ENCODE results near the gene ATG13.

ATG13 gene

DNA sequence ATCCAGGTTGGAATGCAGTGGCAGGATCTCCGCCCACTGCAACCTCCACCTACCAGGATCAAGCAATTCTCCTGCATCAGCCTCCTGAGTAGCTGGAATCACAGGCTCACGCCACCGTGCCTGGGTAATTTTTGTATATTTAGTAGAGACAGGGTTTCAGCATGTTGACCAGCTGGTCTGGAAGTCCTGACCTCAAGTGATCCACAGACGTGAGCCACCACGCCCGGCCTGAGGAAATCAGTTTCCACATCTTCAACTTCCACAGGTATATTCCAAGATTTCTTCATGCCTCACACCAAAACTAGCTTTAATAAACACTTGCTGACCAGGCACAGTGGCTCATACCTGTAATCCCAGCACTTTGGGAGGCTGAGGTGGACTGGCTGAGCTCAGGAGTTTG, 8.0 kb upstream of the ATG13 start:
- DNase-seq: no peak

DNA sequence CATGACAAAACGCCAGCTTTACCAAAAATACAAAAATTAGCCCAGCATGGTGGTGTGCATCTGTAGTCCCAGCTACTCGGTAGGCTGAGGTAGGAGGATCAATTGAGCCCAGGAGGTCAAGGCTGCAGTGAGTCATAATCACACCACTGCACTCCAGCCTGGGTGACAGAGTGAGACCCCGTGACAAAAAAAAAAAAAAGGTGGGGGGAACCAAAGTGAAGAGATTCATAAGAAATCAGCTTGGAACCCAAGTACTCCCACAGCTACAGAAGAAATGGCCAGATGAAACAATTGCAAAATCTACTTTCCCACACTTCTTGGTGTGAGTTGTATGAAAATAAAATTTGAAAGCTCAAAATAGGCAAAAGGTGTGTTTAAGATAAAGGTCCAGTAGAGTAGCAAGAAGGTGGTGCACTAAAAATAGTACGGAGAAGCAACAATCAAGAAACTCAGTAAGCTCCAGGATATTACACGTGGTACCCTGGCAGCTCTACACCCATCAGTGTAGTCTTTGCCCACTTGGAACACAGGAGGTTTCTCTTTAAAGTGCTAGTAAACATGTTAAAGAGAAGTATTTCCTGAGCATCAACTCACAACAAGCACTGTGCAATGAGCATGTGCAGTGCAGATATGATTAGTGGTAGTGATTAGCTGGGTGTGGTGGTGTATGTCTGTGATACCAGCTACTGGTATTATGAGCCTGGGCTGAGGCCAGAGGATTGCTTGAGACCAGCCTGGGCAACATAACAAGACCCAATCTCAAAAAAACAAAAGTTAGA, 5.6 kb upstream of the ATG13 start:
- DNase-seq: no peak

DNA sequence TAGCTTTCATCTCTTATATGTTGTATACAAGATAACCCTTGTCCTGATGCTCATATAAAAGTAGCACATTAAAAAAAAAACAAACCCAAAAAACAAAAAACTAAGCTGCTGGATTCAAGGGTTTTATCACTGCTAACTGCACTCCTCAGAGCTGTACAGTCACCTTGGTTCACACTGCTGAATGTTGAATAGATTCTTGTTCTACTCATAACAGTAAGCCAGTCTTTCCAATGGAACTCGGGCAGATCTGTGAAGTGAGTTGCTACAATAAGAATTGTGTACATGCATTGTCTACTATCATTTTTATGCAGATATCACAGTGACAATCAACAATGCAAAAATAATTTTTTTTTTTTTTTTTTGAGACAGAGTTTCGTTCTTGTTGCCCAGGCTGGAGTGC, 5.0 kb upstream of the ATG13 start:
- no peak for DNase-seq

DNA sequence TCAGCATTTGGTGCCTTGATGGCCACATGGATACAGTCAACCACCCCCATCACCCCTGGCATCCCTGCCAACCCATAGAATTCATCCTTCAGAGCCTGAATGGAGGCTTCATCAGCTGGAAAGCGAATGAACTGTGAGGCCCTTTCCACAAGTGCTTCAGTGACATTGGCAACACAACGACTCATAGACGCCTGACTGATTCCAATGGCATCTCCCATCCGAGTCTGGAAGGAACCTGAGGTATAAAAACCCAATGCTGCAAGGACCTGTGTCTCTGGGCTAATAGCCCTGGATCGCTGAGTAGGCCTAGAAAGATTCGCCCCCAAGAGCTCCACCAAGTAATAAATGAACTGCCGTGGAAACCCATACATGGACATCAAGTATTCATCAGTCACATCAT, 1.6 kb upstream of the ATG13 start:
- DNase-seq: peak; percentile 71

DNA sequence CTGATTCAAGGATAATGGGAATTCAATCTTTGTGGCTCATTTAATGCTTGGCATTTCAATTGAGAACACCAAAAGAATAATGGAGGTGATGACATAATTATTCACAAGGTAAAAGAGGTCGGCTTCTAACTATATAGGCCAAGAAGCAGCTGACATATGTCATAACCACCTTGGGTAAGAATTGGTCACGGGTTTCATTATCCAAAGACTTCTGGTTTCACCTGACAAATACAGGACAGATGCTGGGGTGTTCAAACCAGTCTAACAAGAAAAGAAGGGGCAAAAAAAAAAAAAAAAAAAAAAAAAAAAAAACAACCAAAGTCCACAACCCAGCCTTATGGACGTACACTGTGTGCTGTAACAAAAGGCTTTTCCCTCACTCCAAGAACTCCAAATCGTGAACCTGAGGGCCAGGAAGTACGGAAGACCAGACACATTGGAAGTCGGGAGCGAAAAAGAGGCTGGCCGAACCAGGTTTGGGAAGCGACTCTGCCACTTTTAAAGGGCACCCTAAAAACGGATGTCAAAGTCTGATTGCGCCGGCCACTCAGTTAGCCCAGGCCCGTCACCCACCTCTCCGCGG, 711 bp upstream of the ATG13 start:
- no peak for DNase-seq

DNA sequence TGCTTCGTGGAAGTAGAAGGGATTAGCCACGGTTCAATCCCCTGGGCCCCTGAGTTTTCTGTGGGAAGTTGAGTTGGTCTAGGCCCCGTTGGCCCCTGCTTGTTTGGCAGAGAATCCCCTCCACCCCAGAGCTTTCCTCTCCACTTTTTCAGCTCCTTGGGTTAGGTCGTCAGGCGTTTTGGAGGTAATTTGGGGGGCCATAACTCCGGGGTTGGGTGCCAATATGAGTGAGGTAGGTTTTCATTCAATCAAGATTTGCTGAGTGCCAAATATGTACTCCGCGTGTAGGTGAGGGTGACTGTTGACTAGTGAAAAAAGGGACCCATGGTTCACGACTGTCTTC, 590 bp downstream of the ATG13 start:
- no peak for DNase-seq

DNA sequence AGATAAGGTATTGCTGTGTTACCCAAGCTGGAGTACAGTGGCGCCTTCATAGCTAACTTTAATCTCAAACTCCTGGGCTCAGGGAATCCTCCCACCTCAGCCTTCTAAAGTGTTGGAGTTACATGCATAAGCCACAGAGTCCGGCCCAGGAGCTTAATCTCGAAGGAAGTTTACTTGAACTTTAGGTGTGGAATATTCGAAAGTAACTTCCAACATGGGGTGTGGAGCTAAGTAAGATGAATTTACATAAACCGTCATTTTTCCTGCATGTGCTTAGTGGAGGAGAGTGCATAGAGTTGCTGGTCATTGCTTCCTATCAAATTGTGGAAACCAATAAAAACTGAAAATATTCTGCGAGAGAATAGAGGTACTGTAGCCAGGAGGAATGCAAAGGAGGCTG, 1.5 kb downstream of the ATG13 start:
- no peak for DNase-seq

DNA sequence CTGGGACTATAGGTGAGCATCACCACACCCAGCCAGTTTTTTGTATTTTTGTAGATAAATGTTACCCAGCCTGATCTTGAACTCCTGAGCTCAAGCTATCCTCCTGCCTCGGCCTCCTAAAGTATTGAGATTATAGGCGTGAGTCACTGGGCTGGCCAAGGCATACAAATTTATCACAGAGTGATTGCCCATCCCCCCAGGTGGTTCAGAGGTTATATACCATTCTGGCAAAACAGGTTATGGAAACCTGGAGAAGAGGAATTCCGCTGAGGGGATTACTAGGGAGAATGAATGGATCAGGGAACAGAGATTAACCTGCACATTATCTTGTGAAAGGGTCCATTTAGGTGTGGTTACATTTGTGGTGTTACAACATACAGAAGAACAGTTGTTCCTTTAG, 8.1 kb downstream of the ATG13 start:
- peak; percentile 65 for DNase-seq

DNA sequence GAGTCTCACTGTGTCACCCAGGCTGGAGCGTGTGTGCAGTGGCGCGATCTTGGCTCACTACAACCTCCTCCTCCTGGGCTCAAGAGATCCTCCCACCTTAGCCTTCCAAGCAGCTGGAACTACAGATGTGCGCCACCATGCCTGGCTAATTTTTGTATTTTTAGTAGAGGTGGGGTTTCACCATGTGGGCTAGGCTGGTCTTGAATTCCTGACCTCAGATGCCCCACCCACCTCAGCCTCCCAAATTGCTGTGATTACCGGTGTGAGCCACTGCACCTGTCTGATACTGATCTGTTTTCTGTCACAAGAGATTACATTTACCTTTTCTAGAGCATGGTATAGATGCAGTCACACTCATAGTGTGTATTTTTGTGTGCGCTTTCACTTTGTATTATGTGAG, 11.6 kb downstream of the ATG13 start:
- DNase-seq: no peak

DNA sequence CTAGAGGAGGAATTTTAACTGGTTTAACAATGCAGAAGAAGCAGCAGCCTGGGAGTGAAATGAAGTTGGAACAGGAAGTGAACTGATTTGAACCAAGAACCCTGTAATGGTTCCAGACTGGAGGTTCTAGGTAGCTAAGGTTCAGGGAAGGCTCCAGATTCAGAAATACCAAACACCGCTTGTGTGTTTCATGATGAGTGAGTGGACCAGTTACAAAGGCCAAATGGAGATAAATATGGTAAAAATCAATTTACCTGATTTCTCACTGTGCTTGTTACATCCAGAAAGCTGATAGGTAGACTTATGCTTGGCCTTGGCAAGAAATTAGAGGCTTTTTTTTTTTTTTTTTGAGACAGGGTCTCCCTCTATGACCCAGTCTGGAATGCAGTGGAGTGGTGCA, 12.9 kb downstream of the ATG13 start:
- no peak for DNase-seq

DNA sequence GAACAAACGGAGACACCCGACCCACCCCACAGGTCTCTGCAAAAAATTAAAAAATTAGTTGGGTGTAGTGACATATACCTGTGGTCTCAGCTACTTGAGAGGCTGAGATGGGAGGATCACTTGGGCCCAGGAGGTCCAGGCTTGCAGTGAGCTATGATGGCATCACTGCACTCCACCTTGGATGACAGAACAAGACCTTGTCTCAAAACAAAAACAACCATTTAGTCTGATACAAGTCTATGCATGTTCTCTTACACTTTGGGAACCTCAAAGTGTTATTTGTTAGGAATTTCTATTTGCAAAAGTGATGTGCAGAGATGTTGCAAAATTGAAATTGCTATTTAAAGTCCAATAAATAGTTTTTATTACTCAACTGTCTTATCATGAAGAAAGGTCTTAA, 14.3 kb downstream of the ATG13 start:
- DNase-seq: no peak

DNA sequence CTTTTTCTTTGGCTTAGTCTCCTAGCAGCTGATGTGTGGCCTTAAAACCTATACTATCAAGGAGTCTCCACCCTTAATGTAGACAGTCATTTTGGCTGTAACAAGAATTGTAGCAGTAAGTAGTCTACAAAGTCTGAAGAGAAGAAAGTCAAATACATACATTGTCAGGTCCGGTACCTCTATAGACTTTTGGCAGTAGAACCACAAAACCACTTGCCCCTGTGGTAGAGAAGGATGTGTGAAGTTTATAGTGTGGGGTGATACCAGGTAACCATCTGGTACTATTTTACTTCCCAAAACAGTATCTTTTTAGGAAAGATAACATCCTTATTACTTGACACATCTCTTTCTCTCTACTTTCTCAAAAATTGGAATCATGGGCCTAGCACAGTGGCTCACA, 15.1 kb downstream of the ATG13 start:
- no peak for DNase-seq

DNA sequence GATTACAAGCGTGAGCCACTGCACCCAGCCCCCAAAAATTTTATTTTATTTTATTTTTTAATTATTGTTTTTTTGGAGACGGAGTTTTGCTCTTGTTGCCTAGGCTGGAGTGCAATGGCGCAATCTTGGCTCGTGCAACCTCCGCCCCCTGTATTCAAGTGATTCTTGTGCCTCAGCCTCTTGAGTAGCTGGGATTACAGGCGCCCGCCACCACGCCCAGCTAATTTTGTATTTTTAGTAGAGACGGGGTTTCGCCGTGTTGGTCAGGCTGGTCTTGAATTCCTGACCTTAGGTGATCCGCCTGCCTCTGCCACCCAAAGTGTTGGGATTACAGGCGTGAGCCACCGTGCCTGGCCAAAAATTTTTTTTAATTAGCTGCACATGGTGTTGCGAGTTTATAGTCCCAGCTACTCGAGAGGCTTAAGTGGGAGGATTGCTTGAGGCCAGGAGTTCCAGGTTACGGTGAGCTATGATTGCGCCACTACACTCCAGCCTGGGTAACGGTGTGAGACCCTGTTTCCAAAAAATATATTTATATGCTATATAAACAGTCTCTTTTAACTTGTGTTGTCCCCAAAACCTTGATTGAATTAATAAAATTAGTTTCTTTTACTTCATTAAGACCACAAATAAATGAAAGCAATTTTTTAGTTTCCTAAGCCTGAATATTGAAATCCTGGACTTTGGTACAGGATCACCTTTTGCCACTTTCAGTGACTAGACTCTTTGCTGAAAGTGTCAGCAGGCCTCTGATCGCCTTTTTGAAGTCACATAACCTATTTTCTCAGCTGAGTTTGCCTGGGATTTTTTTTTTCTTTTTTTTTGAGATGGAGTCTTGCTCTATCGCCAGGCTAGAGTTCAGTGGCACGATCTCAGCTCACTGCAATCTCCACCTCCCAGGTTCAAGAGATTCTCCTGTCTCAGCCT, 16.2 kb downstream of the ATG13 start:
- DNase-seq: no peak

DNA sequence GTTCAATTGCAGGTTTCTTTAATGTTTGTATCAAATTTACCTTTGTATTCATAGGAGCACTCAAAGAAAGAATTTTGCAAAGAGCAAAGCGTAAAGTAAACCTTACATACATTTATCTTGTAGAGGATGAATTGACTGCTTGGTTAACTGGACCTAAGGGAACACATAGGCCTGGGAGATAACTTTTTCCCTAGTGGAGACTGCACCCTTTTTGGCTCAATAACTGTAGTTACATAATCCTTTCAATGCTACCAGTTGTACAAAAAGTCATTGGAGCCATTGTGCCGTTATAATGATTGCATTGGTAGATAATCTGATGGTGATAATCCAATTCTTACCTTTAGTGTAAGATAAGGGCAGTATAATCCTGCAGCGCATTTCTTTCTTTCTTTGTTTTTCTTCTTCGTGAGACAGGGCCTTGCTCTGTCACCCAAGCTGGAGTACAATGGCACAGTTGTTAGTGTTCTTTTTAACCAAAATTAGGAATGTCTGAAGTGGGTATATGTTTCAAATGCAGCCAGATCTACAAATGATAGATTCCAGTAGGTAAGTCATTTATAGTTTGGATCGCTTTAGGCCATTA, 18.3 kb downstream of the ATG13 start:
- DNase-seq: no peak

DNA sequence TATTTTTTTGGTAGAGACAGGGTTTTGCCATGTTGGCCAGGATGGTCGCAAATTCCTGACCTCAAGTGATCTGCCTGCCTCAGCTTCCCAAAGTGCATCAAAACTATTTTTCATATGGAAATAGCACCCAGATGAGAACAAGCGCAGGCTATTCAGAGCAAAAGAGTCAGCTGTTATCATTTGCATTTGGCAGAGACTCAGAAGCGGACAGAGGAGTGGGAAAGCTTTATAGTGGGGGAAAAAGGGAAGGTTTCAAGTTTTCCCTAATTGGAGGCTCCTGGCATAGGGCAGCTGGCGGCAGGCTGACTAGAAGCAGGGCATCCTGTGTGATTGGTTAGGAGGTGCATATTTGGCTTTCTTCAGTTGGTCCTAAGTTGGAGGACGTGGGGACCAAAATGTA, 20.2 kb downstream of the ATG13 start:
- no peak for DNase-seq

DNA sequence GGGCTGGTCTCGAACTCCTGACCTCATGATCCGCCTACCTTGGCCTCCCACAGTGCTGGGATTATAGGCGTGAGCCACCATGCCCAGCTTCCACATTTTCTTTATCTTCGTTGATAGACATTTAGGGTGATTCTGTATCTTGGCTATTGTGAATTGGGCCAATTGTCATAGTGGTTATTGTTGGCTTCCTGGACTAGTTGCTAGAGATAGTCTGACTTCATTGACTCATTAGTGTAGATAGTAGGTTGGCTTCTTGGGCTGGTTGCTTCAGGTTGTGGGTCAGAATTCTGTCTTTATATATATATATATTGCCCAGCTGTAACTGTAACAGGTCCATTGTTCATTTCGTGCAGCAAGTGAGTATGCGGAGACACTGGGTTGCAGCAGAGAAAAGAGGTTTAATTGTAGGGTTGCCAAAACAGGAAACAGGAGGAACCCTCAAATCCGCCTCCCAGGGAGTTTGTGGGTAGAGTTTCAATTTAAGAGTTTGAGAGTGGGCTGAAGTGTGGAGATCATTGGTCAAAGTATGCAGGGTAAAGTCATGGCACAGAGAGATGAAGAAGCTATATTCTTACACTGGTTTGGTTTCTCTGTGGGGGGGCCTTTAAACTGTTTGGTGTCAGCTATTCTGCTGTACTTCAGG, 22.0 kb downstream of the ATG13 start:
- no peak for DNase-seq

DNA sequence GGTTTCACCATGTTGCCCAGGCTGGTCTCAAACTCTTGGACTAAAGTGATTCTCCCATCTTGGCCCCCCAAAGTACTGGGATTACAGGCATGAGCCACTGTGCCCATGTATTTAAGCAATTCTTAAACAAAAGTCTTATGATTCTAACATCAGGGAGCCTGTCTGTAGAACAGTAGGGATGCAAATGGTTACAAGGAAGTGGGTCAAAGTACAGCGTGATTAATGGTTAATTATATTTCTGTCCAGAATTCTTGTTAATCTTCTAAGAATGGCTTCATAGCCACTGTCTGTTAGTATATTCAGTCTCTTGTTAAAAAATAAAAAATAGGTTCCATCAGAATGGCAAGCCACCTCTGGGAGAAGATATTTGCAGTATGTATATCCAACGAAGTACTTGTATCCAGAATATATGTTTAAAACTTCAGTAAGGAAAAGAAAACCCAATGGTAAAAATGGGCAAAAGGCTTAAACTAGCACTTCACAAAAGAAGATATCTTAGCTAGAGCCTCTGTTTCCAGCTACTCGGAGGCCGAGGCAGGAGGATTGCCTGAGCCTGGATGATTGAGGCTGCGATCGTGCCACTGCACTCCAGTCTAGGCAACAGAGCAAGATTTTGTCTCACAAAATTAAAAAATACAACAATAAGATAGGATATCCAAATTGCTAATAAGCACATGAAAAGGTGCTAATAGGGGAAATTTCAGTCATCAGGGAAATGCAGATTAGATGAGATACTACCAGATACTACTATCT, 22.9 kb downstream of the ATG13 start:
- no peak for DNase-seq

DNA sequence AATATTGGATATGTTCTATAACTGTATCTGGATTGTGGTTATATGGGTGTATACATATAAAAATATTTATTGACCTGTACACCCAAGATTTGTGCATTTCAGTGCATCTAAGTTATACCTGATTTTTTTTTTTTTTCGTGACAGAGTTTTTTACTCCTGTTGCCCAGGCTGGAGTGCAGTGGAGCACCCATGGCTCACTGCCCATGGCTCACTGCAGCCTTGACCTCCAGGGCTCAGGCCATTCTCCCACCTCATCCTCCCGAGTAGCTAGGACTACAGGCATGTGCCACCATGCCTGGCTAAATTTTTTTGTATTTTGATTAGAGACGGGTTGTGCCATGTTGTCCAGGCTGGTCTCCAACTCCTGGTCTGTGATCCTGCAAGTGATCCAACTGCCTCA, 24.3 kb downstream of the ATG13 start:
- DNase-seq: no peak

DNA sequence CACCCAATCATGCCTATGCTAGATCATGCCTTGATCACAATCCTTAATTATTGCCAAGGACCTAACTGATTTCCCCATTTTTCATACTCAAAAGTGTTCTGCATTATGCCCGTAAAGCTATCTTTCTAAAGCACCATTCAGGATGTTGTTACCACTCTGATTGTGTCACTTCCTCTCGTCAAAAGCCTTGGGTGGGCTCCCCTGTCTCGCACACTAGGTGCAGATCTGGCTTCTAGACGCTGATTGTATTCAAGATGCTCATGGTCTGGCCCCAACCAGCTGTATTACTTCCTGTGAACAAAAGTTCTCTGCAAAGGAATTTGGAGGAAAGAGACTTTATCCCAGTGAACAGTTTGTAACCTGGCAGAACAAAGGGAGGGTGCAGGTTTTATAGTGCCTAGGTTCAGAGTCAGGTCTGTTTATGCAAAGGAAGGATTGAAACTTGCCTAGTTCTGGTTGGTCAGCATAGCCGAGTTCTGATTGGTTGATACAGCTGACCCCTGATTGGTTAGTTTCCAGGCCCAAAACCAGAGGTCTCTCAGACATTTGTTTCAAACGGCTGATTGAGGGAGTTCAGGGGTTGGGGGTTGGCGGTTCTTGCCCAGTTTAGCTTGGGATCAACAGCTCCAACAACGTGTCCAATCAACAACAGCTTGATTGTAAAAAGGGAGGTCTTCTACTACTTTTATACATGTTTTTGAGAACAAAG, 25.4 kb downstream of the ATG13 start:
- DNase-seq: no peak

DNA sequence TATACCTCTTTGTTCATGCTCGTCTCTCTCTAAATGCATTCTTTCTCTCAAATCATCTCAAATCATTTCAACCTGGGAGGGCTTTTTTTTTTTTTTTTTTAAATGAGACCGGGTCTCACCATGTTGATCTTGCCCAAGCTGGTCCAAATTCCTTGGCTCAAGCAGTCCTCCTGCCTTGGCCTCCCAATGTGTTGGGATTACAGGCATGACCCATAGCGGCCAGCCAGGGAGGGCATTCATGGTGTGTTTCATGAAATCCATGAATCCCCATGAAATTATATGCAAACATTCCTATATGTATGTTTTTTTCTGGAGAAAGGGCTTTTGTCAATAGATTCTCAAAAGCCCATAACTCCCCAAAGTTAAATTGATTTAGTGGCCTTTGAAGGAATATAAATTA, 26.2 kb downstream of the ATG13 start:
- DNase-seq: no peak

DNA sequence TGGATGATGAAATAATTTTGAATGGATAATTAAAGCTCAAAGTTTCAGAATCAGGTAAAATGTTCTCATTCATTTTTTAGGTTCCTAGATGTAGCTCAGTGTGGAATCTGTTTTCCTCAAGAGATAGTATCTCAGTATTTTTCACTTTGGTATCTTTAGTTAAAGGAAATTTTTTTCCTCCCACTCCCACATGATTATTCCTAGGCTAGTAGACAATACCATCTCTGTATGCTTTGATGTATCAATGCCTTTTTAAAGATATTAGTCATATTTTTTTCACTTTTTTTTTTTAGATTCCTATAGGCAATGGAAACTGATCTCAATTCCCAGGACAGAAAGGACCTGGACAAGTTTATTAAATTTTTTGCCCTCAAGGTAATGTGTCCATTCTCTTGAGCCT, 26.6 kb downstream of the ATG13 start:
- no peak for DNase-seq
